ENCODE data around the gene SNX11. TPM values are rescaled to one million over a fixed set of nuclear protein-coding genes. Genes with fewer than 3 reads are reported as not detected.
A peak's percentile ranks its signal among the peaks of the same experiment; 100 is the strongest.

Gene SNX11
- total RNA-seq, 4 donors from 2014 or later: 9.5 to 19.8 (median 15.0) TPM

DNA sequence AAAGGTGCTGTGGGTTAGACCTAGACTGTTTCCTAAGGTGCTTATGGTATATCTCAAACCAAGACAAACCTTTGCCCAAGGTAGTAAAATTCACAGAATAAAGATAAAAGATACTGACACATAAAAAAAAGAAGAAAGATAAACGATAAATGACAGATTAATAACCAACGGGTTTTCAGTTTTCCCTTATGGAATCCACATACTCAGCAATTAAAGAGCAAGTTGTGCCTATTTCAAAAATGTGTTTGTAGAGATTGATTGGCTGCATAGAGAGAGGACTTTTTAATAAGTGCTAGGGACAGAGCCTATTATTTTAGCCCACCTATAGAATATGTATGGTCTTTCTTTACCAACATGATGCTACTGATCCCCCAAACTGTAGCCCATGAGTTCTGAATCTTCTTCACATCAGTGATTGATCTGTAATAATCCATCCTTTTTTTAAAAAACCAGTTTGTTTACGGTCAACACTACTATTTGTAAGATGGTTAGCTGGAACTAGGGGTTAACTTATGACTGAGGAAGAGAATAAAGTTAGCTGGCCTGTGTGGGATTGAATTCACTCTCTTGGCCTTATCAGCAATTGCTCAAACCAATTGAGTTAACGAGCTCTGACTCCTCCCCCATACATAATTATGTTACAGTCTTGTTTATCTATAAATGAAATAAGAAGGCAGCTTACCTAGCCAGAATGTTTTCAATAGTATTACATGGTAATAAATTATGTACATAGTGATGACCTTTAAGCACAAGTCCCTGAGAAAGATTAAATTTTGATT is 53.8 kb downstream of the SNX11 start:
- H3K36me3 ChIP-seq: no peaks in the 10 kb centered on the region
- peak overlapping the region in 2 of 4 donors; percentile 37 to 49 for H3K27ac ChIP-seq
- H3K9me3 ChIP-seq: no peaks in the 10 kb centered on the region
- TF ChIP-seq CTCF (IDR thresholded peaks at IDR 0.05): no peak
- no peaks in the 10 kb centered on the region for H3K27me3 ChIP-seq
- H3K4me1 ChIP-seq: peaks cover 0 to 30% (median 4%) of the 10 kb centered on the region in 4 donors
- H3K4me3 ChIP-seq: no peak overlapping the region
- no peak for DNase-seq

GRCh38 chr17:48162306-48162934 is 54.9 kb downstream of the SNX11 start:
- Histone ChIP-seq H3K9me3 (no peaks in the 10 kb centered on the region), H3K27ac (peak overlapping the region in 3 of 4 donors; percentile 15 to 63 (median 49)), H3K4me3 (no peak overlapping the region), H3K27me3 (no peaks in the 10 kb centered on the region), H3K36me3 (no peaks in the 10 kb centered on the region), H3K4me1 (peaks cover 0 to 30% (median 4%) of the 10 kb centered on the region in 4 donors)
- no peak for TF ChIP-seq CTCF (IDR thresholded peaks at IDR 0.05)
- no peak for TF ChIP-seq POLR2A (IDR thresholded peaks at IDR 0.05)
- DNase-seq: no peak

DNA sequence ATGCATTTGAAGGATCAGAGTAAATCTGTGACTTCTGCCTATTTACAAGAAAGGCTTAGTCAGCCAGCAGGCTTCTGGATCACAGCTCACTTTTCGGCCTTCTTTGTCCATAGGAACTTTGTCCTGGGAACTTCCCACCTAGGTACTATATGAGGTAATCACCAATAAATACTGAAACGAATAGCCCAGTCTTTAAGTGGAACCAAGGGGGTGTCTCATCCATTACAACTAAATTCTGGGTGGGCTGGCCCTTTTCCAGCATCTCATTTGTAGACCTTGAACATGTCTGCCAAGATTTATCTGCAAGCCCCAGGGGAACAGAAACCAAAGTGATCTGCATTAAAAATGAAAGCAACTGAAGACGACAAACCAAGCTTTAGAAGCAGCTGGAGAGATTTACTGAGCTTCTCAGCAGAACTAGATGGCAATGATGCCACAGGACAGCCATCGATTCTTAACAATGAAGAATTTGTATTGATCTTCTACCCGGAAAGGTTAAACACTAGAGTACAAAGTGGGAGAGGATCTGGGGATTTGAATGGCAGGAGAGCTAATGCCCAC is 55.5 kb downstream of the SNX11 start:
- H3K27ac ChIP-seq: peak overlapping the region in 3 of 4 donors; percentile 15 to 63 (median 49)
- H3K4me1 ChIP-seq: peaks cover 0 to 30% (median 4%) of the 10 kb centered on the region in 4 donors
- H3K36me3 ChIP-seq: no peaks in the 10 kb centered on the region
- DNase-seq: peak in 1 of 3 donors; percentile 58
- no peaks in the 10 kb centered on the region for H3K27me3 ChIP-seq
- H3K9me3 ChIP-seq: no peaks in the 10 kb centered on the region
- peak overlapping the region in 2 of 4 donors; percentile 15 to 29 for H3K4me3 ChIP-seq
- TF ChIP-seq CTCF (IDR thresholded peaks at IDR 0.05) (no peak), POLR2A (IDR thresholded peaks at IDR 0.05) (no peak)

DNA sequence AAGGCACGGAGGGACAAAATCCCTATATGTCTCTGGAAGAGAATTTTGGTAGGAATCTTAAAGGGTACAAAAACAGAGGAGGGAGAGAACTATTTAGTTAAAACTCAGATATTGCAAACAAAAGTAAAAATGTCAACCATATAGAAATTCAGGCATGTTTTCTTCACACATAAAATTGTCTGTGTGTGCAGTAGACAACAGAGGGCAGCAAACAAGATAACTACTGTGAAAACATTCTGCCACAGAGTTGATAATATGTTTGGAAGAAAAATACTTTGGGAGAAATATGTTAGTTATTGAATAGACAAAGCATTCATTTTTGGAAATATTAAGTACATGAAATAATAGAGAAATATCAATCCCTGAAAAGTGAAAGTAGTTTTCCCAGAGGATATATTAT is 56.2 kb downstream of the SNX11 start:
- no peaks in the 10 kb centered on the region for H3K9me3 ChIP-seq
- DNase-seq: no peak
- no peak overlapping the region for H3K4me3 ChIP-seq
- no peaks in the 10 kb centered on the region for H3K36me3 ChIP-seq
- no peak overlapping the region for H3K27ac ChIP-seq
- TF ChIP-seq POLR2A (IDR thresholded peaks at IDR 0.05): no peak
- TF ChIP-seq CTCF (IDR thresholded peaks at IDR 0.05): peak in 1 of 6 experiments; percentile 6
- H3K27me3 ChIP-seq: no peaks in the 10 kb centered on the region
- peaks cover 0 to 30% (median 4%) of the 10 kb centered on the region in 4 donors for H3K4me1 ChIP-seq

DNA sequence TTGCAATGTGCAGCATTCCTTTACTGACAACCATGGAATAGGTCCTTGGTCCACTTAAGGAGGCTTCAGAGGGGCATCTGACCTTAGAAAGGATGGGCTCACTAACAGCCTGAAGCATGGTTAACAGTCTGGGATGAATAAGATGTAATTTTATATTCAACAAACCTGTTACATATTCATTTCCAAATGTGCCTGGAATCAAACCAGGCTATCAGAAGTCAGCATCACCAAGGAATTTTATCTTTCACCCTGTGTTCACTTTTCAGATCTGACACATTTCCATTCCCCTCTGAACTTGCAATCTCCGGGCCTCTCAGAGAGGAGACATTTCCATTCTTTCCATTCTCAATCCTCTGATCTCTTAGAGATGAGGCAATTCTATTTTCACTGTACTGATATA is 62.4 kb downstream of the SNX11 start:
- Histone ChIP-seq H3K36me3 (no peaks in the 10 kb centered on the region), H3K9me3 (no peaks in the 10 kb centered on the region), H3K4me3 (no peak overlapping the region), H3K4me1 (no peaks in the 10 kb centered on the region), H3K27ac (no peak overlapping the region), H3K27me3 (no peaks in the 10 kb centered on the region)
- no peak for DNase-seq
- no peak for TF ChIP-seq POLR2A (IDR thresholded peaks at IDR 0.05)
- TF ChIP-seq CTCF (IDR thresholded peaks at IDR 0.05): no peak

Small RNA genes lying within 50 kb of the gene (small RNA-seq; reads per million reads assigned to genes)
- gene AC004477.2: 0 reads per million in 2 donors
- 0 reads per million in 2 donors for gene MIR1203
- 0 reads per million in 2 donors for gene RNU6-1201P

Other genes with a start within 250 kb of the SNX11 start
- gene SP2, start 211.5 kb upstream of the SNX11 start, total RNA-seq: 10 to 100 TPM in 3 of 4 donors, 1 to 10 TPM in 1; 8.6 to 29.7 (median 16.6) TPM
- 100 to 1,000 TPM in 1 of 4 donors, 10 to 100 TPM in 3; 23.9 to 103 (median 64.6) TPM for gene PNPO, start 166.2 kb upstream of the SNX11 start, total RNA-seq
- gene PRR15L, start 149.9 kb upstream of the SNX11 start, total RNA-seq: 100 to 1,000 TPM in 3 of 4 donors, 10 to 100 TPM in 1; 88.3 to 358 (median 288) TPM
- 1,000 to 10,000 TPM in 1 of 4 donors, 100 to 1,000 TPM in 3; 198 to 1,062 (median 553) TPM for gene CDK5RAP3, start 136.7 kb upstream of the SNX11 start, total RNA-seq
- 10 to 100 TPM in 2 of 4 donors, 1 to 10 TPM in 2; 2.2 to 27.2 (median 7.0) TPM for gene COPZ2, start 70.0 kb upstream of the SNX11 start, total RNA-seq
- gene NFE2L1, start 59.4 kb upstream of the SNX11 start, total RNA-seq: 100 to 1,000 TPM in 3 of 4 donors, 10 to 100 TPM in 1; 89.1 to 228 (median 217) TPM
- 10 to 100 TPM in 1 of 4 donors, 1 to 10 TPM in 3; 7.2 to 14.0 (median 8.5) TPM for gene CBX1, start 6.3 kb upstream of the SNX11 start, total RNA-seq